HL-60 (cell line): ENCODE results near the gene TMBIM6.

Source experiments
- DNase-seq, 2 experiments: peaks; one replicate each; pipeline ENCODE4 v3.0.0-alpha.2; 2010 to 2020; ENCODE audit warnings: low read depth in 1 of 2, low spot score in 1 of 2
- H3K27ac ChIP-seq: fragments of 250-450 bp; sonication (Bioruptor Pico); replicated peaks from 2 replicates; pipeline ENCODE4 v1.5.1; 2020; ENCODE audit warnings: mild to moderate bottlenecking, moderate library complexity
- H3K27me3 ChIP-seq: fragments of 250-450 bp; sonication (Bioruptor Pico); 2 replicates; pipeline ENCODE4 v1.5.1; 2021; ENCODE audit warnings: mild to moderate bottlenecking, moderate library complexity; ENCODE audit not compliant: insufficient read depth, poor library complexity, severe bottlenecking
- H3K4me3 ChIP-seq: replicated peaks from 2 replicates; pipeline ENCODE4 v1.5.1; 2011; ENCODE audit warnings: mild to moderate bottlenecking, control low read depth, low read length; ENCODE audit not compliant: insufficient read depth
- CTCF ChIP-seq: IDR thresholded peaks from one replicate; pipeline ENCODE4 v1.5.1; 2011; ENCODE audit warnings: low read length, control low read depth, inconsistent platforms; ENCODE audit not compliant: insufficient read depth
- GABPA ChIP-seq: IDR thresholded peaks from 2 replicates; pipeline ENCODE4 v1.6.1; 2012; ENCODE audit warnings: low read depth
- POLR2AphosphoS5 ChIP-seq: IDR thresholded peaks from 2 replicates; pipeline ENCODE4 v1.6.1; 2012; ENCODE audit warnings: low read depth
- REST ChIP-seq: IDR thresholded peaks from 2 replicates; pipeline ENCODE4 v1.6.1; 2012; ENCODE audit warnings: low read depth; ENCODE audit not compliant: insufficient replicate concordance
- SPI1 ChIP-seq: IDR thresholded peaks from 2 replicates; pipeline ENCODE4 v1.6.1; 2012; ENCODE audit warnings: low read depth, mild to moderate bottlenecking, borderline replicate concordance

TMBIM6 gene

GRCh38 chr12:49796606-49797448, 55.5 kb downstream of the TMBIM6 start:
- DNase-seq = no peak
- TF ChIP-seq CTCF (no peak), GABPA (no peak), POLR2AphosphoS5 (no peak), SPI1 (no peak), REST (no peak)
- H3K27ac ChIP-seq = no peak overlapping the region
- H3K4me3 ChIP-seq = no peak overlapping the region
- H3K27me3 ChIP-seq = no peaks in the 10 kb centered on the region

- no peak for TF ChIP-seq CTCF
- TF ChIP-seq SPI1 = no peak
- TF ChIP-seq GABPA = no peak
- TF ChIP-seq POLR2AphosphoS5 = no peak
- no peak for TF ChIP-seq REST
- Histone ChIP-seq H3K27ac (no peak overlapping the region), H3K27me3 (no peaks in the 10 kb centered on the region), H3K4me3 (no peak overlapping the region)
- DNase-seq = peak in 1 of 2 experiments; percentile 53
These were observed 56.1 kb downstream of the TMBIM6 start for GRCh38 chr12:49797449-49797776.

GRCh38 chr12:49798248-49798647, 56.9 kb downstream of the TMBIM6 start:
- no peak overlapping the region for H3K27ac ChIP-seq
- TF ChIP-seq SPI1 = no peak
- no peak for TF ChIP-seq CTCF
- TF ChIP-seq GABPA = no peak
- TF ChIP-seq REST = no peak
- no peak for TF ChIP-seq POLR2AphosphoS5
- no peaks in the 10 kb centered on the region for H3K27me3 ChIP-seq
- H3K4me3 ChIP-seq = no peak overlapping the region
- no peak for DNase-seq
